GM23338 (cell line): ENCODE data around the gene RHOH. TPM values are rescaled to one million over a fixed set of nuclear protein-coding genes. Genes with fewer than 3 reads are reported as not detected.

ENCODE experiments used
- ATAC-seq: fragments of 200-7000 bp; cut with Tn5 transposase; 3 replicates; pipeline ENCODE4 v1.9.1; 2020
- DNase-seq: peaks from one replicate; pipeline ENCODE4 v3.0.0-alpha.2; 2015; ENCODE audit warnings: low spot score
- H2AFZ ChIP-seq: fragments of 200-600 bp; sonication (generic); 2 replicates; pipeline ENCODE4 v1.8.0; 2016; ENCODE audit warnings: antibody characterized with exemption, mild to moderate bottlenecking, moderate library complexity
- H3F3A ChIP-seq: fragments of 200-600 bp; sonication (generic); replicated peaks from 2 replicates; pipeline ENCODE4 v1.8.0; 2017; ENCODE audit warnings: antibody characterized with exemption, mixed run types, low read depth
- H3K27ac ChIP-seq: fragments of 200-600 bp; sonication (generic); 2 replicates; pipeline ENCODE4 v1.6.1; 2016; ENCODE audit warnings: low read depth
- H3K27me3 ChIP-seq: fragments of 200-600 bp; sonication (generic); 2 replicates; pipeline ENCODE4 v1.8.0; 2016; ENCODE audit warnings: mild to moderate bottlenecking, mixed run types, moderate library complexity; ENCODE audit not compliant: insufficient read depth
- H3K36me3 ChIP-seq: fragments of 200-600 bp; sonication (generic); 2 replicates; pipeline ENCODE4 v1.8.0; 2016; ENCODE audit warnings: mild to moderate bottlenecking; ENCODE audit not compliant: insufficient read depth
- H3K4me1 ChIP-seq: fragments of 200-600 bp; sonication (generic); 2 replicates; pipeline ENCODE4 v1.8.0; 2016; ENCODE audit warnings: mild to moderate bottlenecking, moderate library complexity; ENCODE audit not compliant: insufficient read depth
- H3K4me2 ChIP-seq: fragments of 200-600 bp; sonication (generic); 2 replicates; pipeline ENCODE4 v1.7.1; 2017; ENCODE audit warnings: mixed run types
- H3K4me3 ChIP-seq: fragments of 200-600 bp; sonication (generic); 2 replicates; pipeline ENCODE4 v1.6.1; 2016; ENCODE audit warnings: mixed run types
- H3K79me2 ChIP-seq: fragments of 200-600 bp; sonication (generic); replicated peaks from 2 replicates; pipeline ENCODE4 v1.8.0; 2017; ENCODE audit warnings: mild to moderate bottlenecking; ENCODE audit not compliant: insufficient read depth
- H3K9me2 ChIP-seq: fragments of 200-600 bp; sonication (generic); 2 replicates; pipeline ENCODE4 v1.8.0; 2017; ENCODE audit not compliant: insufficient read depth
- H4K20me1 ChIP-seq: fragments of 200-600 bp; sonication (generic); replicated peaks from 2 replicates; pipeline ENCODE4 v1.8.0; 2017; ENCODE audit warnings: mild to moderate bottlenecking; ENCODE audit not compliant: insufficient read depth
- H3K27ac Mint-ChIP-seq: 2 replicates; pipeline ENCODE4 v1.8.0; 2020; ENCODE audit warnings: inconsistent platforms, mild to moderate bottlenecking, moderate library complexity, mixed read lengths
- H3K27me3 Mint-ChIP-seq: 3 replicates; pipeline ENCODE4 v1.8.0; 2022; ENCODE audit warnings: low read depth, mild to moderate bottlenecking, moderate library complexity, mixed read lengths, inconsistent platforms; ENCODE audit not compliant: insufficient read depth, poor library complexity
- H3K36me3 Mint-ChIP-seq: 3 replicates; pipeline ENCODE4 v1.8.0; 2021; ENCODE audit warnings: low read depth, mild to moderate bottlenecking, inconsistent platforms, moderate library complexity, mixed read lengths
- H3K4me1 Mint-ChIP-seq: 3 replicates; pipeline ENCODE4 v1.8.0; 2020; ENCODE audit warnings: mild to moderate bottlenecking, inconsistent platforms, mixed read lengths
- H3K4me3 Mint-ChIP-seq: 3 replicates; pipeline ENCODE4 v1.8.0; 2021; ENCODE audit warnings: moderate library complexity, mild to moderate bottlenecking, inconsistent platforms, mixed read lengths
- H3K9me3 Mint-ChIP-seq: 3 replicates; pipeline ENCODE4 v1.8.0; 2020; ENCODE audit warnings: moderate library complexity, mild to moderate bottlenecking, inconsistent platforms, mixed read lengths
- NANOG ChIP-seq: IDR thresholded peaks from 2 replicates; pipeline ENCODE4 v1.6.1; 2016; ENCODE audit warnings: antibody characterized with exemption, borderline replicate concordance
- ZNF331 ChIP-seq: fragments of 250-450 bp; sonication (Bioruptor Pico); IDR thresholded peaks from 2 replicates; pipeline ENCODE4 v1.5.0; 2020; ENCODE audit warnings: low read depth, mild to moderate bottlenecking, moderate library complexity
- ZNF462 ChIP-seq: fragments of 250-450 bp; sonication (Bioruptor Pico); IDR thresholded peaks from 2 replicates; pipeline ENCODE4 v1.5.0; 2020; ENCODE audit warnings: mild to moderate bottlenecking, moderate library complexity
- polyA plus RNA-seq: library from polyadenylated mRNA; unstranded; fragments of >200 nt; fragmentation: Nextera tagmentation; extraction: Ambion mirVana; gene quantifications from 2 replicates; pipeline ENCODE4 v1.2.1, GENCODE V29; 2016
- total RNA-seq: library from RNA; depleted of rRNA; stranded (reverse); fragments of >200 nt; shearing (Covaris generic); gene quantifications from 2 replicates; pipeline ENCODE4 v1.2.3, GENCODE V29; 2014

RHOH gene
- total and polyA plus RNA-seq, 2 experiments from 2014 or later: 2.2 to 3.7 TPM

DNA sequence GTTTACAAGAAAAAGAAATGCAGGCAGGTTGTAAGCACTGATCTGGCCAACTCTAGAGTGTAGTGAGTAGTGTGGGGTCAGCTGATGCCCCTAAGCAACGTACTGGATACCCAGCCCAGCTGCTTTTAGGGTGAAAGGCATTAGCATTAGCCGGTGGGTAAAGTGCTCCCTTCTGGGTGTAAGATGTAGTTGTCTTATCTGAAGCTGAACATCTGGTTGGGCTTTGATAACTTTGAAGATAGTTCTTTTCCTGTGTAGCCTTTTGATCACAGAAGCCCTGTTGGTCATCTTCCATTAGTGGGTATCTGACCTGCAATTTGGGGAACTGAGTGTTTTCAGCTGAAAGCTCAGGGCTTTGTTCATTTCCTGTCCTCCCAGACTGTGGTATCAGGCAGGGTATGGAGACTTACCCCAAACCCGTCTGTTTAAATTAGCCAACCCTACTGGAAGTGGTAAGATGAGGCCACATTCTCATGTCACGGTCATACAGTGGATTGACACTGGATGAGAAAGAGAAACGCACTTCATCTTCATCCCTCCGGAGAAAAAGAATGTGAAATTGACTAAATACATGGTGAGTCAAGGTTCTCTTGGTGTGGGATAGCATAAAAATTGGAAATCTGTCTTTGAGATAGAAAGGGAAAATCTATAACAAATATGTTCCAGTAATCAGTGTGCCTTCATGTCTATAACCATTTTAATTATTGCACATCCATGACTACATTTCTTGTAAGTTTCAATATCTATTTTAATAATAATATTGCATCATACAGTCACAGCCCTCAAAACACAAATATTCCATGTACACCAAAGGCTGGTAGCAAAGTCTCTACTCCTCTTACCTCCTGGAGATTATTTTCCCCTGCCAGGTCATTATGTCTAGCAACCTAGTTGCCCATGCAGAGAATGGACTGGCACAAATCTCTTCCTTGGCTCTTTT lies 8.7 kb downstream of the RHOH start (continued):
- no peak for TF ChIP-seq ZNF462 (CRISPR knock-in tag)
- TF ChIP-seq NANOG: no peak

- no peak for TF ChIP-seq NANOG
- no peak for TF ChIP-seq ZNF331
- H3K27ac ChIP-seq: no peak overlapping the region
- H3K4me3 ChIP-seq: no peak overlapping the region
- H3K36me3 ChIP-seq: no peaks in the 10 kb centered on the region
- no peaks in the 10 kb centered on the region for H3K9me2 ChIP-seq
- ATAC-seq (no peak), DNase-seq (no peak)
- H3K79me2 ChIP-seq: no peaks in the 10 kb centered on the region
- Mint-ChIP-seq H3K4me3 (no peak overlapping the region), H3K27me3 (peaks cover 2% of the 10 kb centered on the region), H3K9me3 (no peaks in the 10 kb centered on the region), H3K4me1 (peaks cover 14% of the 10 kb centered on the region), H3K27ac (peak overlapping the region; percentile 5; the same call in 1 of the 2 replicates), H3K36me3 (no peaks in the 10 kb centered on the region)
- H3K4me2 ChIP-seq: no peak overlapping the region
- no peaks in the 10 kb centered on the region for H3F3A ChIP-seq
- no peaks in the 10 kb centered on the region for H4K20me1 ChIP-seq
- no peaks in the 10 kb centered on the region; the same call in 1 of the 2 replicates for H3K4me1 ChIP-seq
- H2AFZ ChIP-seq: no peak overlapping the region
- H3K27me3 ChIP-seq: no peaks in the 10 kb centered on the region
Observed at GRCh38 chr4:40206426-40206825, 9.6 kb downstream of the RHOH start.
